Inflammatory macrophage treated with lipopolysaccharide for 1 hour (primary cell): Measurements from ENCODE around the gene PRKAG2.
A peak's percentile ranks its signal among the peaks of the same experiment; 100 is the strongest.

Source experiments
- DNase-seq, 2 donors: peaks; one replicate each; pipeline ENCODE4 v3.0.0-alpha.2; 2020 to 2022

The PRKAG2 gene

DNA sequence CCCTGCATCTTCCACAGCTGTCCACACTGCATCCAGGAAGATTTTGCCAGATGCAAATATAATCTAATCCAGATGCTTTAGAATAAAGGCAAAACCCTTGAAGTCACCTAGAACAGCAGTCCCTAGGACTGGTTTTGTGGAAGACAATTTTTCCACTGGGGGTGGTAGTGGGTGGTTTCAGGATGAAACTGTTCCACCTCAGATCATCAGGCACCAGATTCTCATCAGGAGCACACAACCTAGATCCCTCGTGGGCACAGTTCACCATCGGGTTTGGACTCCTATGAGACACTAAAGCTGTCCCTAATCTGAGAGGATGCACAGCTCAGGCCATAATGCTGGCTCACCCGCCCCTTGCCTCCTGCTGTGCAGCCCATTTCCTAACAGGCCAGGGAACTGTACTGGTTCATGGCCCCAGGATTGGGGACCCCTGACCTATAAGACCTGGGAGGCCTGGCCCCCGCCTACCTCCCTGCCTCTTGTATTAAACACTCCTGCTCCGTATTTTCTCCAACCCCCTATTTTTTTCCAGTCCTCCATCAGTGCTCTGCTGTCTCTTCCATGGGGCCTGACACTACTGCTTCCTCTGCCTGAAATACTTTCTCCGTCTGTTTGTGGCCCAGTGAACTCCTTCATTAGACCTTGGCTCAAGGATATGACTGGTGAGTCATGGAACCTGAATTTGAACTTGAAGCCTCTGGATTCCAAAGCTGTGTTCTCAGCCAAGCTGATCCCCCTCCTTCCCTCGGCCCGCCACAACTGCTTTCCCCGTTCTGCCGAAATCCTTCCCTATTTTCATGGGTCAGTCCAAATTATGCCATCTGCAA, 277.3 kb downstream of the PRKAG2 start:
- no peak for DNase-seq

DNA sequence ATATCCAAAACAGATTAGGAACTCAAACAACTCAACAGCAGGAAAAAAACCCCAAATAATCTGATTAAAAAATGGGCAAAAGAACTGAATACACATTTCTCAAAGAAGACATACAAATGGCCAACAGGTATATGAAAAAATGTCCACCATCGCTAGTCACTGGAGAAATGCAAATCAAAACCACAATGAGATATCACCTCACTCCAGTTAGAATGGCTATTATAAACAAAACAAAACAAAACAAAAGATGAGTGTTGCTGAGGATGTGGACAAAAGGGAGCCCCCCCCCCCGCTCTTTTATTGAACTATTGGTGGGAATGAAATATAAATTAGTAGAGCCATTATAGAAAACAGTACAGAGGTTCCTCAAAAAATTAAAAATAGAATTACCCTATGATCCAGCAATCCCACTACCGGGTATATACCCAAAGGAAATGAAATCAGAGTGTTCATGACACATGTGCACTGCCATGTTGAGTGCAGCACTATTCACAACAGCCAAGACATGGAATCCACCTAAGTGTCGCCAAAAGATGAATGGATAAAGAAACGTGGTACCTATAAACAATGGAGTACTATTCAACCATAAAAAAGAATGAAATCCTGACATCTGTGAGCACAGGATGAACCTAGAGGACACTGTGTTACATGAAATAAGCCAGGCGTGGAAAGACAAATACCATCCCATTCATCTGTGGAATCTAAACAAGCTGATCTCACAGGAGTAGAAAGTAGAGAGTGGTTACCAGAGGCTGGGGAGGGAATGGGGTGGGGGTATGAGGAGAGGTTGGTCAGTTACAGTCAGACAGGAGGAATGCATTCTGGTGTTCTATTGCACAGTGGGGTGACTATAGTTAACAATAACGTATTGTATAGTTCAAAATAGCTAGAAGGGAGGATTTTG, 279.1 kb downstream of the PRKAG2 start:
- no peak for DNase-seq

DNA sequence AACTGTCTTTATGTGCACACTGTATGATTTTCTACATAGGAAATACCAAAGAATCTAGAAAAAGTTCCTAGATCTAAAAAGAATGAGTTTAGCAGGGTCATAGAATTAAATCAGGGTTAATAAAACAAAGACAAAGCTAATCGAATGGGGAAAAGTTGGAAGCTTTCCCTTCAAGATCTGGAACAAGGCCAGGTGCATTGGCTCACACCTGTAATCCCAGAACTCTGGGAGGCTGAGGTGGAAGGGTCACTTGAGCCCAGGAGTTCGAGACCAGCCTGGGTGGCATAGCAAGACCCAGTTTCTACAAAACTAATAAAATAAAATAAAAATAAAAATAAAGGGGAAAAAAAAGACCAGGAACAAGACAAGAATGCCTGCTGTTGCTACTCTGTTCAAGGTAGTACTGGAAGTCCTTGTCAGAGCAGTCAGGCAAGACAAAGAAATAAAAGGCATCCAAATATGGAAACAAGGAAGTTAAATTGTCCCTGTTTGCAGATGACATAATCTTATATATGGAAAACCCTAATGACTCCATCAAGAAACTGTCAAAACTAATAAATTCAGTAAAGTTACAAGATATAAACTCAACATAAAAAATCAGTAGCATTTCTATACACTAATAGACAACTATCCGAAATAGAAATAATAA, 281.1 kb downstream of the PRKAG2 start:
- peak; percentile 29 for DNase-seq

DNA sequence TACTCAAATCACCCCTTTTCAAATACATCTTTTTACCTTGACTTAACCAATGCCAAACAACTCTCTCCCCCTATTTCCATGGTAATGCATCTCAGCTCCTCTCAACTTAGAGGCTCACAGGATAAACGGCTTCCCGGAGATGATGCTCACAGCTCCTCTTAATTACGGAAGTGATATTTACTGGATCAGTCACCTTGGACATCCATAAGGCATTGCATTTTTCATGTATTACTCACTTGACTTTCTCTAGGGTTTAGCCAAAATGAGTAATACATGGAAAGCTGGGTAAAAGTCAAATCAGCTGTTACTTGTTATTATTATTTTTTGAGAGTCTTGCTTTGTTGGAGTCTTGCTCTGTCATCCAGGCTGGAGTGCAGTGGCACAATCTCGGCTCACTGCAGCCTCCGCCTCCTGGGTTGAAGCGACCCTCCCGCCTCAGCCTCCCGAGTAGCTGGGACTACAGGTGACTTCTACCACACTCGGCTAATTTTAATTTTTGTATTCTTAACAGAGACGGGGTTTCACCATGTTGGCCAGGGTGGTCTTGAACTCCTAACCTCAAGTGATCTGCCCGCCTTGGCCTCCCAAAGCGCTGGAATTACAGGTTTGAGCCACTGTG, 283.9 kb downstream of the PRKAG2 start:
- DNase-seq, result no peak

DNA sequence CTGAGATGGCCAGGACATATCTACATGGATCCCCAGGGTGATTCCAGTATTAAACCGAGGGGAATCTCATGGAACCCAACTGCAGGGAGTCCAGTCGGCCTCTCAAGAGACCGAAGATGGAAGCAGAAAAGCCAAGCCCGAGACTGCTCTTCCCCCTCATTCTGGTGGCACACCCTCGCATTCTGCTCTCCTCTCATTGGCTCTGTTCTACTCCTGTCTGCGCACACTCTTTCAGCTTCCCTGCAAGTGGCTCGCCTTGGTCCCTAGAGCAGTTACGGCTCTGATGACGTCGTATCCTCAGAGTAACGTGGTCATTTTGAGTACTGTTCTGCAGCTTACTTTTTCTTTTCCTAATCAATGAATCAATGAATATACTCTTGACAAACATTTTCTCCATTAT, 284.6 kb downstream of the PRKAG2 start:
- no peak for DNase-seq

GRCh38 chr7:151591866-151592265, 285.0 kb downstream of the PRKAG2 start:
- DNase-seq, result no peak

- no peak for DNase-seq
Observed at GRCh38 chr7:151590850-151591771, 285.8 kb downstream of the PRKAG2 start.

- no peak for DNase-seq
Observed at GRCh38 chr7:151590071-151590849, 286.7 kb downstream of the PRKAG2 start.

- DNase-seq, result no peak
Observed at GRCh38 chr7:151588982-151589381, 287.9 kb downstream of the PRKAG2 start.

GRCh38 chr7:151586531-151587260, 290.2 kb downstream of the PRKAG2 start:
- DNase-seq, result no peak

DNA sequence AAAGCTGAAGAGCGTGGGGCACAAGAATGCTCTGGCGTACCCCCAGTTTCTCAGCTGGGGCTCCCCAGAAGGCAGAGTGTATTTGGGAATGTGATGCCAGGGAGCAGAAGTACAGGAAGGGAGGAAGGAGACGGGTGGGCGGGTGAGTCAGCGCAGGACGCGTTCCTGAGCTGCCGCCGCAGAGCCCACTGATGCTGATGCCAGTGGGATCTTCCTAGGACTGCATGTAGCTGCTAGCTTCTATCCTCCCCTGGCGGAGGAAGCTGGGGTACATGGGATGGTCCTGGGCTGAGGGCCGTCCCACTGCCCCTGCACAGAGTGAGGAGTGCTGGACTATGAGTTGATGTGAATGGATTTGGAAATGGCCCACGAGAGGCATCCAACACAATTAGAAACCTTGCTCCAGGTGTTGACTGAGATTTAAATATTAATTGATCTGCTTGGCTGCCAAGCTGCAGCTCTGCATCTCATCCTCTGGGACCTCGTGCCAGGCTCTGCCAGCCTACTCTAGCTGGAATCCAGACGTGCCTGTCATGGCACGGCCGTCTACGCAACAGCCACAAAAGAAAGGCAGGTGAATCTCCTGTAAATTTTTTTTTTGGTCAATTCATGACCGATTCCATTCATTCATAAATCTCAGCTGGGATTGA, 291.0 kb downstream of the PRKAG2 start:
- DNase-seq, result no peak

- DNase-seq, result no peak
Observed at GRCh38 chr7:151581741-151582140, 295.2 kb downstream of the PRKAG2 start.

- DNase-seq, result no peak
Observed at GRCh38 chr7:151579644-151580043, 297.3 kb downstream of the PRKAG2 start.

DNA sequence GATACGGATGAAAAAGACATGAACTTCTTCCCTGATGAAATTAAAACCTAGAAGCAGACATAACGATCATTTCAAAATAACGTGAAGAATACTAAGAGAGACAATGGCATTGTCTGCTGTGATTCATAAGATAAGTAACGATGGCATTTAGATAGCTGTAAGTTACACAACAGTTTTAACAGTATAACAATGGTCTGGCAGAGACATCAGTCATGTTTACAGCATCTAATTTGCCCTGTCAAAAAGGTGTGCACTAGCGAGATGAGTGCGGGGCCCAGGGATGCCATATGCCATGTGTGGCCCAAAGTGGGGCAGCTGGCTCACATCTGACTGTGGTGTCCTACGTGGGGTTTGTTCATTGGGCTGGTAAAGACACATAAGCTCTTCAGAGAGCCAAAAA, 301.5 kb downstream of the PRKAG2 start:
- DNase-seq, result no peak

- peak; percentile 17 to 25 for DNase-seq
Observed at GRCh38 chr7:151573046-151573445, 303.9 kb downstream of the PRKAG2 start.

DNA sequence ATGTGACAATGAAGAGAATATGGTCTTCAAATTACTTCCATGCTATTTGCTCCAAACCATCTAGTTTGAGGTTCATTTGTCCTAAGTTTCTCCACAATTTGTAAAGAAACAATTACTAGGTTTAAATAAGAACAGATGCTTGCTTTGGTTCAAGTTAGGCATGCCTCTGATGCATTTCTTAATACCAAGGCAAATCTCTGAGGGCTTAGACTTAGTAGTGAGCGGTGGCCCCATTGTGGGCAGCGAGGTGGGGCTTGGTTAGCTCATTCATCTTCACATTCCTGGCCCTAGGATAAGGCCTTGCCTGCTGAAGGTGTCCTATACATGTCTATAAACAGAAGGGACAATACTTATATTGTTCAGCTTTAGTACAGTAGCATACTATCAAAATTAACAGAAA, 304.8 kb downstream of the PRKAG2 start:
- no peak for DNase-seq

- no peak for DNase-seq
Observed at GRCh38 chr7:151571471-151571870, 305.4 kb downstream of the PRKAG2 start.

- peak in 1 of 2 donors; percentile 47 for DNase-seq
Observed at GRCh38 chr7:151570366-151570915, 306.5 kb downstream of the PRKAG2 start.
